ENCODE data around the gene SLC29A1.

Gene SLC29A1

DNA sequence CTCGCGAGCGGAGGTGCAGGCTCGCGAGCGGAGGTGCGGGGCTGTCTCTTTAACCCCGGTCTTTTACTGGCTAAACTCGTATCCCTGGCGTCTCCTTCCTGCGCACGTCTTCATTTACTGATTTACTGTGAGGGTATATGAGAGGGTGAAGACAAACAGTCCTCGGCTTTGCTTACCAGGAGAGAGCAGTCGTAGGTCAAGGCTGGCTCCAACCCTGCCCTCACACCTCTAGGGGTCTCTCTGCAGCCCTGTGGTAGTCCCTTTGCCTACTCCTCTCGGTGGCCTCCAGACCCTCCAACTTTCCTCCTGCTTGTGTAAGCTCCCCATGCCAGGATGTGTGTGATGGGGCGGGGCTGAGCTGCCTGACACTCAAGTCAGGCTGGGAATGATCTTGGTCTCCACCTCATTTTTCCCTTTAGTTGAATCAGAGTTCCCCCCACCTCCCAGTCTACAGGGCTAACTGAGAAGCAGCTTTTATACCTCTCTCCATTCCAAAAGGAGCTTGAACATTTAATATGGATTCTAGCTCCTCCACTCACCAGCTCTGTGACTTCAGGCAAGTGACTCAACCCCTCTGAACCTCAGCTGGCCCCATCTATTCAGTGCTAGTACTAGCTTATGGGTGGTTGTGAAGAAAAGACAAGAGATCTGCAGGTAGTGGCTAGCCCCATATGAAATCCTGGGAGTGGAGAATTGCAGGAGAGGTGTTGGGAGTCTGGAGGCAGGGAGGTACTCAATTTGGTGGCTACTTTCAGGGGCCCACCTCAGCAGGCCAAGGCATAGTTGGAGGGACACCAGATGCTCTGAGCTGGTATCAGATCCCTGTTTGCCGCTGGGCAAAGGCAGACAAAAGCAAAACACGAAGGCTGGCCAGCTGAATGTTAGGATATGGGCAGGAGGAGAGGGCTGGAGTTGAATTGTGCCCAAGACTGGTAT lies 902 bp downstream of the SLC29A1 start:
- TF ChIP-seq, protein P1, sequence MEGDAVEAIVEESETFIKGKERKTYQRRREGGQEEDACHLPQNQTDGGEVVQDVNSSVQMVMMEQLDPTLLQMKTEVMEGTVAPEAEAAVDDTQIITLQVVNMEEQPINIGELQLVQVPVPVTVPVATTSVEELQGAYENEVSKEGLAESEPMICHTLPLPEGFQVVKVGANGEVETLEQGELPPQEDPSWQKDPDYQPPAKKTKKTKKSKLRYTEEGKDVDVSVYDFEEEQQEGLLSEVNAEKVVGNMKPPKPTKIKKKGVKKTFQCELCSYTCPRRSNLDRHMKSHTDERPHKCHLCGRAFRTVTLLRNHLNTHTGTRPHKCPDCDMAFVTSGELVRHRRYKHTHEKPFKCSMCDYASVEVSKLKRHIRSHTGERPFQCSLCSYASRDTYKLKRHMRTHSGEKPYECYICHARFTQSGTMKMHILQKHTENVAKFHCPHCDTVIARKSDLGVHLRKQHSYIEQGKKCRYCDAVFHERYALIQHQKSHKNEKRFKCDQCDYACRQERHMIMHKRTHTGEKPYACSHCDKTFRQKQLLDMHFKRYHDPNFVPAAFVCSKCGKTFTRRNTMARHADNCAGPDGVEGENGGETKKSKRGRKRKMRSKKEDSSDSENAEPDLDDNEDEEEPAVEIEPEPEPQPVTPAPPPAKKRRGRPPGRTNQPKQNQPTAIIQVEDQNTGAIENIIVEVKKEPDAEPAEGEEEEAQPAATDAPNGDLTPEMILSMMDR (IDR thresholded peaks at IDR 0.05; ENCODE audit: insufficient read depth, low read depth, low read length, missing control alignments), result no peak
- H3K4me3 ChIP-seq (ENCODE audit: low read depth, low read length), result peak overlapping the region; percentile 51
- peak; percentile 43 for DNase-seq (ENCODE audit: low read depth)

DNA sequence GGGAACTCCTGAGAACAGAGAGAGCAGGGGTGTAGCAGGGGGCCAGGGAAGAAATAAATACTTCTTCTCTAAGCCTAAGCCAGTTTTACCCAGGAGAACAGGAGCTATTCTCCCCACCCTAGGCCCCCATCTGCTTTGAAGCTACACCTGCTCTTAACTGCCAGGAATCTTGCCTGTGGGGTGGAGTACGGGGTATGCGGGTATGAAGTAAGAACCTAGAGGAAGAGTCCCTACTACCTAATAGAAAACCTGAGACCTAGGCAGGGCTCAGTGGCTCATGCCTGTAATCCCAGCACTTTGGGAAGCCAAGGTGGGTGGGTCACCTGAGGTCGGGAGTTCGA lies 1.5 kb downstream of the SLC29A1 start:
- DNase-seq (ENCODE audit: low read depth), result no peak
- TF ChIP-seq, protein P1 (IDR thresholded peaks at IDR 0.05; ENCODE audit: insufficient read depth, low read depth, low read length, missing control alignments), result no peak
- H3K4me3 ChIP-seq (ENCODE audit: low read depth, low read length), result no peak overlapping the region; the same call in 1 of the 2 replicates

DNA sequence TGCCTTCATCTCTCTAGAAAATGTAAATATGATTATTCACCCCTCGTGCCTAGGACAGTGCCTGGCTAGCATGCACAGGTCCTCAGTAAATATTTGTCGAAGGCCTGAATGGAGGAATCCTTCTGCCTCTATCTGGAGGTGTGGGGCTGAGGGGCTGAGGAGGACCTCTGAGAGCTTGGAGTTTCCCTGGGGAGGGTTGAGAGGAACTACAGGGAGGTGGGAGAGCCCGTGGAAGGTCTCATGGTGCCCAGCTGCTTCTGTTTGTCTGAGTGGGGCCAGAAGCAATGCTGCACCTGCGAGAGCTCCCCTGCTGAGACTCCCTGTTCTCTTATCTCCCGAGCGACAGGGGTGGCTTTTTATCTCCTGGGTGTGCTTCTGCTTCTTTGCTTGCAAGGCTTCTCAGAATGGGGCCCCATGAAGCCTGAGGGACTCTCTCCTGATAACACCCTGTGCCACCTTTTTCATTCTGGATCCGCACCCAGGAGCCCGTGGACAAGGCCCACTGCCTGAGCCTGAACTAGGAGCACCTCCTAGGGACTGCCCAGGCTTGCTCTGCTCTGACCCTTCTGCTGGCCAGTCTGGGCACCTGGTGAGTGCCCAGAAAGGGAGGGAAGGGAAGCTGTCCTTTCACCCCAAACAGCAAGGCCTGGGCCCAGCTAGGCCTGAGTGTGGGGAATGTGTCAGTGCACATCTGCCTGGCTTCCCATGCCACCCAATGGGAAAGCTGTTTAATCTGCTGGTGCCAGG lies 2.4 kb downstream of the SLC29A1 start:
- TF ChIP-seq, protein P1 (IDR thresholded peaks at IDR 0.05; ENCODE audit: insufficient read depth, low read depth, low read length, missing control alignments), result no peak
- no peak overlapping the region for H3K4me3 ChIP-seq (ENCODE audit: low read depth, low read length)
- DNase-seq (ENCODE audit: low read depth), result no peak

DNA sequence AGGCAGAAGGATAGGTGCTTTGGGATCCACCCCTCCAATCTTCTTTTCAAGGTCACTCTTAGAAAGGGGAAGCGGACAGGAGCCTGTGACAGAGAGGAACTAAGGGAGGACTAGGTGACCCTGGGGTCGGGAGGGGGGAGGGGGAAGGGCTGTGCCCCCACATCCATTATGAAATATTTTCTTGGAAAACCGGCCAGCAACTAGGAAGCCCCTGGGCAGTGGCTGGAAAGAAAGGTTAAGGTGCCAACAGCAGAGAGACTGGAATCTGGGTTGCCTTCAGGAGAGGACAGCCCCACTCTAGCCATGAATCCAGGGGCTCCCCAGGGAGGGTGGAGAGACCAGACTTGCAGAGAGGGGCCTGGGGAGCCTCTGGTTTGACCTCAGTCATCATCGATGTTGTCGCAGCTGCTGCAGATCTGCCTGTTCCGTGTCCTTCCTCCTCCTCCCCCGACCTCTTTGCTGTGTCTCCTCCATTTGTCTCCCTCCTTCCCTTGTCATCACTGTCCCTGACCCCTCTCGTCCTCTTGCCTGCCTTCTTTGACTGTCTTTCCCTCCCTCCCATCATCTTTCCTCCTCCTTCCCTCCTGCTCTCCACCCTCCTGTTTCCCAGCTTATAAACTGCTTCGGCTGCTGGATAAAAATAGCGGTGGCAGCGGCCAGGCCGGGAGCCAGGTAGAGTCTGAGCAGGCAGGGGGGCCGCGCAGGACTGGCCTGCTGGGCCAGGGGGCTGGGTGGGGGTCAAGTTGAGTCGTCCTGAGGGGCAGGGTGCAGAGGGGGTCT lies 3.2 kb downstream of the SLC29A1 start:
- DNase-seq (ENCODE audit: low read depth), result no peak
- no peak overlapping the region for H3K4me3 ChIP-seq (ENCODE audit: low read depth, low read length)
- TF ChIP-seq, protein P1 (IDR thresholded peaks at IDR 0.05; ENCODE audit: insufficient read depth, low read depth, low read length, missing control alignments), result no peak

DNA sequence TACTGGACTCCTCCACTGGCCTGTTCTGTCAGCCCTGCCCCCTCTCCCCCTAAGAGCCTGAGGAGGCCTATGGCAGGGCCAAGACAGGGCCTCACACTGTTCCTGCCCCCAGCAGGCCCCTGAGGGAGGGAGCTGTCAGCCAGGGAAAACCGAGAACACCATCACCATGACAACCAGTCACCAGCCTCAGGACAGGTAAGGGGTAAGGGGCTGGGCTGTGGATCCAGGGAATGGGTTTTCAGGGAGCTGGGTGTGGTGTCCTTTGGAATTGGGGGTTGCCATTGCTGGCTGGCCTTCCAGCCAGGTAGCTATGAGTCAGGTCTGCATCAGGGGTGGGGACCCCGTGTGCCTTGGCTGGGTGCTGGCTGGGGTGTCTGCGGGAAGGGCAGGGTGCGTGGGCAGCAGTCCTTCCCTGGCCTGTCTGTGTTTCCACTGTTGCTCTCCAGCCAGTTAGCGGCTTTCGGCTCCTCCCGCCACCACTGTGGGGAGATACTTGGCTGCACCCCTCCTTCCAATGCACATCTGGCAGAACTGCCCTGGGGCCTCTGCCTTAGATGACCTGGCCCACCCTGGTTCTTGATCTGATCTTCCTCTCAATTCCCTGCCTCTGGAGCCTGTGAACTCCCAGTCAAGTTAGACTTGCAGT lies 3.9 kb downstream of the SLC29A1 start:
- H3K4me3 ChIP-seq (ENCODE audit: low read depth, low read length), result no peak overlapping the region
- TF ChIP-seq, protein P1 (IDR thresholded peaks at IDR 0.05; ENCODE audit: insufficient read depth, low read depth, low read length, missing control alignments), result no peak
- no peak for DNase-seq (ENCODE audit: low read depth)

DNA sequence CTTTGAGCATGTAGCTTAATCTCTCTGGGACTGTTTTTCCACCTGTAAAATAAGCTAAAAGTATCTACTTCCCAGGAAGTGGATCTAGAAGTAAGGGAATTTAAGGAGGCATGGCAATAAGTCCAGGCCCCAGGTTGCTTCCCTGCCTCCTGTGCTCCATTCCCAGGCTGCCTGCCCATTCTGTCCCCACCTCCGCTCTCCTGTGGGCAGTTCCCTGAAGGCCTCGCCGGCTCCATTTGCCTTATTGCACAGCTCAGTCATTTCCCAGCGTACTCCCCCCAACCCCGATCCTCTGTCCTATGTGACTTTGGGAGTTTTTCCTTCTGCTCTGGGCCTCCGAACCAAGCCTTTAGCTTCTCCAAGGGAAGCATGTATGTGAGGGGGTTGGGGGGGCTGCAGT lies 4.6 kb downstream of the SLC29A1 start:
- no peak for DNase-seq (ENCODE audit: low read depth)
- TF ChIP-seq, protein P1 (IDR thresholded peaks at IDR 0.05; ENCODE audit: insufficient read depth, low read depth, low read length, missing control alignments), result no peak
- H3K4me3 ChIP-seq (ENCODE audit: low read depth, low read length), result no peak overlapping the region
